Ectodermal cell (in vitro differentiated cells): Measurements from ENCODE around the gene UQCRQ.

Source experiments
- H3K27ac ChIP-seq: 2 replicates; pipeline ENCODE4 v1.7.0; 2013; ENCODE audit warnings: mild to moderate bottlenecking, low read depth, low read length; ENCODE audit not compliant: insufficient read depth, poor library complexity, severe bottlenecking
- H3K27me3 ChIP-seq: 2 replicates; pipeline ENCODE4 v1.7.0; 2013; ENCODE audit warnings: mild to moderate bottlenecking, low read length; ENCODE audit not compliant: insufficient read depth, control insufficient read depth, poor library complexity, severe bottlenecking
- H3K36me3 ChIP-seq: one replicate; pipeline ENCODE4 v1.7.0; 2013; ENCODE audit warnings: low read length; ENCODE audit not compliant: control insufficient read depth, insufficient read depth
- H3K4me1 ChIP-seq: one replicate; pipeline ENCODE4 v1.7.0; 2013; ENCODE audit warnings: low read length; ENCODE audit not compliant: control insufficient read depth, insufficient read depth
- H3K4me3 ChIP-seq: 2 replicates; pipeline ENCODE4 v1.7.0; 2013; ENCODE audit warnings: low read depth, low read length, control low read depth; ENCODE audit not compliant: insufficient read depth
- H3K9me3 ChIP-seq: 2 replicates; pipeline ENCODE4 v1.7.0; 2013; ENCODE audit warnings: mild to moderate bottlenecking, low read length, moderate library complexity; ENCODE audit not compliant: control insufficient read depth
- WGBS, 2 experiments: methylation state at CpG; one replicate each; pipeline ENCODE4 v1.1.7; 2013; ENCODE audit warnings: missing lambda C conversion rate in 2 of 2; 5-methylcytosine and 5-hydroxymethylcytosine counted together

UQCRQ gene

GRCh38 chr5:132901730-132902129 is 35.3 kb downstream of the UQCRQ start:
- H3K27me3 ChIP-seq: no peaks in the 10 kb centered on the region
- H3K9me3 ChIP-seq: no peaks in the 10 kb centered on the region
- no peak overlapping the region for H3K4me3 ChIP-seq
- no peaks in the 10 kb centered on the region for H3K4me1 ChIP-seq
- WGBS, 2 experiments: 89 to 97% methylated on average over 3 of the region's 3 CpGs
- H3K27ac ChIP-seq: no peak overlapping the region
- H3K36me3 ChIP-seq: peaks cover 9% of the 10 kb centered on the region

GRCh38 chr5:132905938-132906337 is 39.5 kb downstream of the UQCRQ start:
- 100% methylated on average over 1 to 2 of the region's 2 CpGs for WGBS, 2 experiments
- no peaks in the 10 kb centered on the region for H3K27me3 ChIP-seq
- H3K4me3 ChIP-seq: no peak overlapping the region
- H3K4me1 ChIP-seq: no peaks in the 10 kb centered on the region
- no peaks in the 10 kb centered on the region for H3K9me3 ChIP-seq
- no peaks in the 10 kb centered on the region for H3K36me3 ChIP-seq
- no peak overlapping the region for H3K27ac ChIP-seq

- H3K9me3 ChIP-seq: no peaks in the 10 kb centered on the region
- 92 to 94% methylated on average over 1 to 2 of the region's 2 CpGs for WGBS, 2 experiments
These were observed 40.7 kb downstream of the UQCRQ start for GRCh38 chr5:132907161-132907560.

GRCh38 chr5:132909702-132910101 is 43.3 kb downstream of the UQCRQ start:
- Histone ChIP-seq H3K9me3 (no peaks in the 10 kb centered on the region), H3K4me1 (no peaks in the 10 kb centered on the region), H3K27ac (no peak overlapping the region), H3K4me3 (no peak overlapping the region), H3K27me3 (no peaks in the 10 kb centered on the region), H3K36me3 (peaks cover 4% of the 10 kb centered on the region)
- WGBS, 2 experiments: 100% methylated on average over 1 of the region's 1 CpG; no CpG with 5 or more reads in 1 of the 2 experiments

More at GRCh38 chr5:132907161-132907560, 40.7 kb downstream of the UQCRQ start:
- Histone ChIP-seq H3K27ac (no peak overlapping the region), H3K4me1 (no peaks in the 10 kb centered on the region), H3K4me3 (no peak overlapping the region), H3K36me3 (no peaks in the 10 kb centered on the region), H3K27me3 (no peaks in the 10 kb centered on the region)

GRCh38 chr5:132915681-132916080 is 49.2 kb downstream of the UQCRQ start:
- WGBS, 2 experiments: 95 to 96% methylated on average over 5 of the region's 5 CpGs
- Histone ChIP-seq H3K4me3 (no peak overlapping the region), H3K4me1 (no peaks in the 10 kb centered on the region), H3K27me3 (no peaks in the 10 kb centered on the region), H3K27ac (no peak overlapping the region), H3K36me3 (peaks cover 4% of the 10 kb centered on the region), H3K9me3 (no peaks in the 10 kb centered on the region)

GRCh38 chr5:132916086-132916485 is 49.6 kb downstream of the UQCRQ start:
- H3K27ac ChIP-seq: no peak overlapping the region
- H3K9me3 ChIP-seq: no peaks in the 10 kb centered on the region
- H3K27me3 ChIP-seq: no peaks in the 10 kb centered on the region
- WGBS, 2 experiments: 96% methylated on average over 3 of the region's 3 CpGs
- peaks cover 4% of the 10 kb centered on the region for H3K36me3 ChIP-seq
- no peak overlapping the region for H3K4me3 ChIP-seq
- H3K4me1 ChIP-seq: no peaks in the 10 kb centered on the region
